K562 (cell line): ENCODE data around the gene IL11.

ENCODE experiments used
- BDP1 ChIP-seq: IDR thresholded peaks from 3 replicates; pipeline ENCODE4 v1.6.1; 2011; ENCODE audit not compliant: insufficient read length, insufficient read depth
- CTCF ChIP-seq, 3 experiments: IDR thresholded peaks in 2 of 3; conservative IDR thresholded peaks in 1 of 3; 2 replicates each; pipeline ENCODE4 v1.5.1; 2011 to 2012; ENCODE audit warnings: low read length in 3 of 3, mild to moderate bottlenecking in 3 of 3, control low read depth in 2 of 3, improper control_type of control experiment in 1 of 3, inconsistent platforms in 1 of 3, low read depth in 1 of 3, mixed read lengths in 1 of 3, moderate library complexity in 1 of 3; ENCODE audit not compliant: insufficient read depth in 2 of 3
- ELK1 ChIP-seq: sonication (generic); formaldehyde crosslinking; IDR thresholded peaks from 2 replicates; pipeline ENCODE4 v1.8.1; 2022; ENCODE audit warnings: missing genetic modification reagents
- HNRNPLL ChIP-seq: fragments of 200-400 bp; formaldehyde crosslinking; IDR thresholded peaks from 2 replicates; pipeline ENCODE4 v1.6.1; 2017; ENCODE audit warnings: low read length, low read depth, mild to moderate bottlenecking; ENCODE audit not compliant: poor library complexity, severe bottlenecking
- MTF1 ChIP-seq: fragments of 250-450 bp; sonication (Bioruptor Pico); IDR thresholded peaks from 2 replicates; pipeline ENCODE4 v1.9.0; 2021; ENCODE audit warnings: moderate library complexity, mild to moderate bottlenecking, inconsistent platforms, borderline replicate concordance

GRCh38 chr19:55386493-55386971, 16.3 kb upstream of the IL11 start:
- TF ChIP-seq ELK1 (CRISPR knock-in tag) (no peak), MTF1 (CRISPR knock-in tag) (no peak), CTCF (IDR thresholded peaks at IDR 0.05 in 2 of 3, conservative IDR thresholded peaks at IDR 0.05 in 1 of 3; ENCODE audit: insufficient read depth in 2 of 3, low read depth in 1 of 3, low read length in 3 of 3) (no peak), HNRNPLL (no peak), BDP1 (no peak)
